NCI-H510A (cell line): ENCODE measurements around the gene CAMSAP1.

Experiments used
- DNase-seq: peaks from one replicate; lab custom pipeline; 2025; lab: John Stamatoyannopoulos, UW

The CAMSAP1 gene

DNA sequence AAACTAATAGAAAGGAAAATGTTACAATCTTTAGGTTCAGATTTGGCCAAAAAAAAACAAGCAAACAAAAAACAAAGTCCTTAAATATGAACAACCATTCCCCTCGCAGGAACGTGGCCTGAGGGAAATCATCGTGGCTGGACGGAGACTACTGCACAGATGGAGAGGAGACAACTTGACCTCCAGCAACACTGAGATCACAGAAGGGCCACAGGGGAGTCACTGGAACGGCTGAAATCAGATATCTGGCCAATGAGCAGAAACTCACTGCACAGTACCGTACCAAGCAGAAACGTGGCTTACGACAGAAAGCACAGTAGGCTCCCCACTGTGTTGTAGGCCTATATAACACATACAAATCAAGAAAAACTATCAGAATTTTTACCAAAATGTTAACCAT, 27.7 kb downstream of the CAMSAP1 start:
- no peak for DNase-seq

GRCh38 chr9:135879237-135879601, 28.1 kb downstream of the CAMSAP1 start:
- no peak for DNase-seq

GRCh38 chr9:135878528-135879236, 28.7 kb downstream of the CAMSAP1 start:
- DNase-seq, result no peak

DNA sequence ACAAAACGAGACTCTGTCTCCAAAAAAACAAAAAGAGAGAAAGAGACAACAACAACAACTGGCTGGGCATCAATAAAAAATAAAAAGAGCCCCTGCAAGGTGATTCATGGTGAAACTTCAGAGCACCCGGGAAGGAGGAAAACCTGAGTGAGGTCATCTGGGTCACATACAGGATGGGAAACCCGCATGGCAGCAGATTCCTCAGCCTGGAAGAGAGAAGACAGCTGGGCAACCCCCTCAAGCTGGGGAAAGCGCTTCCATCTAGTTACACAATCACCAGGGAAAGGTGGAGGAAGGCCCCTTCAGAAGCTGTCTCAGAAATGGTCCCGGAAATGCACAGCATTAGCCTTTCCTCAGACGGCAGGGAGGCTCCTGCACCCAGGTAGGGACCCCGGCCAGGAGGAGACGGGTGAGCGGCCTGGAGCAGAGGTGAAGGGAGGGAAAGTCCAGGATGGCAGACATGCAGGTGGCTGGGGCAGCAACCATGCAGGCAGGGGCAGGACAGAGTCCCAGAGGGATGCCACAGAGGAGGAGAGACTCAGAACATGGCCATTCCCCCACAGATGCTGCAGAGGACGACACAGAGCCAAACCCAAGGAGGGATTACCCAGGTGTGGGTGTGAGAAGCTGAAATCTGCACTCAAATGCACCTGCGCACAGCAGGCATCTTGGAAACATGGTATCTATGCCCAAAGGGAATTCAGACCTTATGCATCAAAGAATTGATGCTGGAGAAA, 29.4 kb downstream of the CAMSAP1 start:
- DNase-seq, result no peak

DNA sequence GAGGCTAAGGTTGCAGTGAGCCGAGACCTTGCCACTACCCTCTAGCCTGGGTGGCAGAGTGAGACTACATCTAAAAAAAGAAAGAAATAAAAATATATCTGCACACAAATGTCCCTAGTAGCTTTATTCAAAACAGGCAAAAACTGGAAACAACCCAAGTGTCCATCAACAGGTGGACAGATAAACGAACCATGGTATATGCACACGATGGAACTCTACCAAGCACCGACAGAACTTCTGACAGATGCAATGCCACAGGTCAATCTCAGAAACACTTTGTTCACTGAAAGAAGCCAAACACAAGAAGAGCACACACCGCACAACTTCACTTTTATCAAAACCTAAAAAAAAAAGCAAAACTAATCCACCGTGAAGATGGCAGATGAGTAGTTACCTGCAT, 30.4 kb downstream of the CAMSAP1 start:
- DNase-seq, result no peak

DNA sequence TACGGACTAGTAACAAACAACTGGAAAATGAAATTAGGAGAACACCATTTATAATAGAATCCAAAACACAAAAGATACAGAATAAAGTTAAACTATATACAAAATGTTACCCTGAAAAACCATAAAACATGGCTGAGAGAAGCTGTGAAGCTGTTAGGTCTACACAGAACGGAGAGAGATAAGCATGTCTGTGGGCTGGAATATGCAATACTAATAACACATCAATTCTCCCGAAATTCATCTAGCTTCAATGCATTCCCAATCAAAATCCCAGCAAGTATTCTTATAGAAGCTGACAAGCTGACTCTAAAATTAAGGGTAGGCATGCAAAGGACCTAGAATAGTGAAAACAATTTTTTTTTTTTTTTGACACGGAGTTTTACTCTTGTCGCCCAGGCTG, 32.5 kb downstream of the CAMSAP1 start:
- DNase-seq, result no peak

- DNase-seq, result no peak
Observed at GRCh38 chr9:135869909-135870308, 37.4 kb downstream of the CAMSAP1 start.

- DNase-seq, result no peak
Observed at GRCh38 chr9:135865531-135865930, 41.8 kb downstream of the CAMSAP1 start.

DNA sequence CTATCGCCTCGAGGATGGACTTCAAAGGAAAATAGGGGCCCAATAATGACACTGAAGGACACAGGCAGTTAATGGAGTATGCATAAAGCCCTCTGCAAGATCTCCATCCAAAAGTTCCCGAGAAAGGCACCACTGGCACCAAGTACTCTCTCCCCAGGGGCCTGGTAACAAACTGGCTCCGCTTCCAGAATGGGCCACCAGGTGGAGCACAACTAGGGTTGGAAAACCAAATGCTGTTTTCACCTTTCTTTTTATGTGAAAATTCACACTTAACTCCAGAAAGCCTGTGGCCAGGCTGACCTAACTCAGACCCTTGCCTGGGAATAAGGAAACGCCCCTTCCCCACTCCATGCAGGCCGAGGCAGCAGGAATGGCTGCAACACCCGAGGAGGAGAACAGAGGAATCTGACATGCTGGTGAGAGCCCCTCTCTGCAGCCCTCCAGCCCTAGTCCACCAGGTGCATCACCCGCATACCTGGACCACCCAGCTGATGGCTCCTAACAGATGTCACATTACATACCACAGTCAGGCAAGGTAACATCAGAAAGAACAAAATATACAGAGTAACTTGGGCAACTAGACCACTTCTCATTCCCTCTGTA, 42.8 kb downstream of the CAMSAP1 start:
- no peak for DNase-seq

GRCh38 chr9:135862809-135863208, 44.5 kb downstream of the CAMSAP1 start:
- no peak for DNase-seq

DNA sequence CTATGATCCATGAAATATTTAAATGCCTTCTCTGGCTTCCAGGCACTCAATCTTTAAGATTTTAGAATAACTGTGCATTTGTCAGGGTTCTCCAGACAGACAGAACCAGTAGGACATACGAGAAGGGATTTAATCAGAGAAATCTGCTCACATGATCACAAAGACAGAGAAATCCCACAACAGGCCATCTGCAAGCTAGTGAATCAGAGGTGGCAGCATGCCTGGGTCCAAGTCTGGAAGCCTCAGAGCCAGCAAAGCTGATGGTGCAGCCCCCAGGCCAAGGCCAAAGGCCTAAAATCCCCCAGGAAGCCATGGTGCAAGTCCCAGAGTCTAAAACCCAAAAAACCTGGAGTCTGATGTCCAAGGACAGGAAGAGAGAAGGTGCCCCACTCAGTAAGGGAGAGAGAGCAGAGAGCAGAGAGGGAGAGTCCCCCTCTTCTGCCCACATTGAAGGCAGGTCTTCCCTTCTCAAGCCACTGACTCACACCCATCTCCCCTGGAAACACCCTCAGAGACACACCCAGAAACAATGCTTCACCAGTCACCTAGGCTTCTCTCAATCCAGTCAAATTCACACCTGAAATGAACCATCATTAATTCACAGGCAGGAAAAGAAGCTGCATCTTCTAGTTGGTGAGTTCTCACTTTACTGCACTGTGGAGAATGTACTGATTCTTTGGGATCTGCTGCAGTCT, 48.7 kb downstream of the CAMSAP1 start:
- DNase-seq, result no peak

DNA sequence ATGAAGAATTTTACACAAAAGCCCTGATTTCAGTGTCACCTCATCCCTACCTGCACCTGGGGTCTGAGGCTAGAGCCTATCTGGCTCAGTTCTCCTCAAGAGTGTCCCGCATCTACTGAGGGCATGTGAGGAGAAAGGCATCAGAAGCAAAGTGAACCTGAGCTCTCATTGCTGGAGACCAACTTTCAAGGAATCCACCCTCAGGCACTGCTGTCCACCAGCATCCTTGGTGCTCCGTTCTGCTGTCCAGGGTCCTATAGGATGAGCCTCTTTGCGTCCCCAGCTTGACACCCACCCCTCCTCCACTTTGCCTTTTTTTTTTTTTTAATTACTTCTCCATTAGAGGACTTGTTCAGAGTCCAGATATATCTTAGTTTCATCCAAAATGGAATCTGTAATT, 49.5 kb downstream of the CAMSAP1 start:
- no peak for DNase-seq

GRCh38 chr9:135857371-135857786, 50.0 kb downstream of the CAMSAP1 start:
- DNase-seq, result no peak

- no peak for DNase-seq
Observed at GRCh38 chr9:135851748-135852147, 55.6 kb downstream of the CAMSAP1 start.

- no peak for DNase-seq
Observed at GRCh38 chr9:135850737-135851136, 56.6 kb downstream of the CAMSAP1 start.

DNA sequence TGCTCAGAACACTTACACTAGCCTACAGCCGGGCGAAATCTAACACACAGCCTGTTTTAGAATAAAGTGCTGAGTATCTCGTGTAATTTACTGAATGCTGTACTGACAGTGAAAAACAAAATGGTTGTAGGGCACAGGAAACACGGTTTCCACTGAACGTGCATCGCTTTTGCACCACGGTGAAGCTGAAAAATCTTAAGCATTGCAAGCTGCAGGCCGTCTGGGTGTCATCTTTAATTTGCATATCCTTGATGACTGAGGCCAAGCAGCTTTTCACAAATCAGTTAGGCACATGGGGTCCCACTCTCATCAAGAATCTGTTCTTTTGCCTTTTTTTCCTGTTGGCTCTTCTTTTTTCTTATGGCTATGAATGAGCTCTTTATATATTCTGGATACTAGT, 58.2 kb downstream of the CAMSAP1 start:
- DNase-seq, result no peak

DNA sequence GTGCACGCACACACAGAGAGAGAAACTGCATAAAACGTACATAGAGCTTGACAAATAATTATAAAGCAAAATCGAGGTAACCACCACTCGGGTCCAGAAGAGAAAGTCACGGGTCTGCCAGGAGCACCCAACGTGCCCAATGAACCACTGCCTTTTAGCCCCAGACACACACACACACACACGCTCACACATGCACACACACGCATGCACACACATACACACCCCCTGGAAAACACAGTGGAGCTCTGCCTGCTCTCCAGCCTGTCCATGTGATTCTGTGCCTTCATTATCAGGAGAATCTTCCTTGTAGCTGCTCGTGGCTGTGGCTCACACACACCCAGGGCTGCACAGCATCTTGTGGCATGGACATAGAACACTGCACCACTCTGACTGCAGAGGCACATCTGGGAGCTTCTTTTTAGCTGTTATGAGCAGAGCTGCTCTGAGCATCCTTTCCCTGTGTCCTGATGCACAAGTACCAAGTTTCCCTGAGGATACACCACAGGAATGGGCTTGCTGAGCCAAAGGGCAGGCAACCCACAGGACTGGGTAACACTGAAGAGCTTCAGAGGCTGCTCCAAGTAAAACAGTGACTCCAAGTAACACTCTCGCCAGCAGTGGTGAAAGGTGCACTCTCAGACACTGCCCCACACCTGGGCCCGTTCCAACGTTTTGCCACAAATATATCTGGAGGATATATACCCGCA, 58.9 kb downstream of the CAMSAP1 start:
- no peak for DNase-seq

GRCh38 chr9:135847833-135848232, 59.5 kb downstream of the CAMSAP1 start:
- no peak for DNase-seq

DNA sequence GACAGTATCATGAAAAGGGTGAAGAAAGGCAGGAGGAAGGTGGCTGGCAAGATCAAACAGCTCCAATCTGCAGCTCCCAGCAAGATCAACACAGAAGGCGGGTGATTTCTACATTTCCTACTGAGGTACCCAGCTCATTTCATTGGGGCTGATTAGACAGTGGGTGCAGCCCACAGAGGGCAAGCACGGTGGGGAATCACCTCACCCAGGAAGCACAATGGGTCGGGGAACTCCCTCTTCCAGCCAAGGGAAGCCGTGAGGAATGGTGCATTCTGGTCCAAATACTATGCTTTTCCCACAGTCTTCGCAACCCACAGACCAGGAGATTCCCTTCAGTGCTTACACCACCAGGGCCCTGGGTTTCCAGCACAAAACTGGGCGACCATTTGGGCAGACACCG, 66.8 kb downstream of the CAMSAP1 start:
- no peak for DNase-seq

DNA sequence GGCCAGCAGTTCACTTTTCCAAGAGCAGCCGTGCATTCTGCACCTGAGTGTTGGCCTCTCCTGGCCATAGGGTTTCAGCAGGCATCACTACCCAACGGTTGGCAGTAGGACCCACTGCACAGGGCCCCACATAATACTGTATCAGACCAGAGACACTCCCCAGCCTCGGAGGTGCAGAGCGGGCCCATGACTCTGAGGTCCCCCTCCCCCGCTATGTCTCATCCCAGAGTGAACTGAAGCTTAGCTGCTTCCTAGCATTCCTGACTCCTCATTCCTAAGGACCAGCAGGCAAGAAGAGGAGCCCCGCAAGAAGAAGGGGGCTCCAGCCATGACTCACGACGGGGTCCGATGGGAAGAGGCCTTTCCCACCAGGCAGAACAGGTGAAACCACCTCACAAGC, 67.2 kb downstream of the CAMSAP1 start:
- DNase-seq, result no peak

GRCh38 chr9:135839516-135839915, 67.8 kb downstream of the CAMSAP1 start:
- no peak for DNase-seq

GRCh38 chr9:135835131-135835530, 72.2 kb downstream of the CAMSAP1 start:
- DNase-seq, result no peak
